ENCODE data around the gene PLCL2.

GRCh38 chr3:17045705-17046104, 160.9 kb downstream of the PLCL2 start:
- TF ChIP-seq EZH2 (IDR thresholded peaks at IDR 0.05) (no peak), POLR2AphosphoS5 (IDR thresholded peaks at IDR 0.05; ENCODE audit: borderline replicate concordance, low read depth, low read length) (no peak), FOXP2 (optimal IDR thresholded peaks at IDR 0.05; ENCODE audit: control extremely low read depth, extremely low read length, insufficient read depth) (no peak)

Measured in SK-N-MC (cell line).